Measurements from ENCODE around the gene FOXP1.

Gene FOXP1

GRCh38 chr3:71268462-71268999 lies 315.0 kb downstream of the FOXP1 start:
- TF ChIP-seq CTCF (IDR thresholded peaks at IDR 0.05), result no peak
- Histone ChIP-seq H3K36me3 (ENCODE audit: control insufficient read depth, insufficient read depth, low read length) (no peaks in the 10 kb centered on the region), H3K9me3 (ENCODE audit: control insufficient read depth, low read length) (no peaks in the 10 kb centered on the region), H3K4me3 (ENCODE audit: low read depth, low read length) (no peak overlapping the region), H3K4me2 (ENCODE audit: low read length) (no peak overlapping the region), H3K27ac (no peak overlapping the region), H3K9ac (no peak overlapping the region), H3K4me1 (peaks cover 14% of the 10 kb centered on the region), H3K27me3 (ENCODE audit: control insufficient read depth, insufficient read depth, low read length) (no peaks in the 10 kb centered on the region), H3K79me2 (no peaks in the 10 kb centered on the region), H2AFZ (no peak overlapping the region)

GRCh38 chr3:71266875-71267274 lies 316.7 kb downstream of the FOXP1 start:
- Histone ChIP-seq H3K27ac (no peak overlapping the region), H3K27me3 (ENCODE audit: control insufficient read depth, insufficient read depth, low read length) (no peaks in the 10 kb centered on the region)

GRCh38 chr3:71265365-71265915 lies 318.1 kb downstream of the FOXP1 start:
- Histone ChIP-seq H2AFZ (no peak overlapping the region), H3K27ac (peak overlapping the region; percentile 9), H3K79me2 (peaks cover 3% of the 10 kb centered on the region), H3K36me3 (ENCODE audit: control insufficient read depth, insufficient read depth, low read length) (no peaks in the 10 kb centered on the region), H3K9me3 (ENCODE audit: control insufficient read depth, low read length) (no peaks in the 10 kb centered on the region), H3K4me1 (peaks cover 18% of the 10 kb centered on the region), H3K4me2 (ENCODE audit: low read length) (no peak overlapping the region), H3K9ac (no peak overlapping the region), H3K27me3 (ENCODE audit: control insufficient read depth, insufficient read depth, low read length) (no peaks in the 10 kb centered on the region), H3K4me3 (ENCODE audit: low read depth, low read length) (no peak overlapping the region)
- no peak for TF ChIP-seq CTCF (IDR thresholded peaks at IDR 0.05)

More at GRCh38 chr3:71266875-71267274, 316.7 kb downstream of the FOXP1 start:
- no peaks in the 10 kb centered on the region for H3K9me3 ChIP-seq (ENCODE audit: control insufficient read depth, low read length)
- no peak for TF ChIP-seq CTCF (IDR thresholded peaks at IDR 0.05)
- no peaks in the 10 kb centered on the region for H3K36me3 ChIP-seq (ENCODE audit: control insufficient read depth, insufficient read depth, low read length)
- peaks cover 18% of the 10 kb centered on the region for H3K4me1 ChIP-seq
- H3K4me2 ChIP-seq (ENCODE audit: low read length), result no peak overlapping the region
- H2AFZ ChIP-seq, result no peak overlapping the region
- no peak overlapping the region for H3K9ac ChIP-seq
- H3K79me2 ChIP-seq, result no peaks in the 10 kb centered on the region
- H3K4me3 ChIP-seq (ENCODE audit: low read depth, low read length), result no peak overlapping the region

GRCh38 chr3:71264840-71265239 lies 318.7 kb downstream of the FOXP1 start:
- peak overlapping the region; percentile 9 for H3K27ac ChIP-seq
- no peaks in the 10 kb centered on the region for H3K27me3 ChIP-seq (ENCODE audit: control insufficient read depth, insufficient read depth, low read length)
- no peak for TF ChIP-seq CTCF (IDR thresholded peaks at IDR 0.05)
- H3K4me3 ChIP-seq (ENCODE audit: low read depth, low read length), result no peak overlapping the region
- H3K4me1 ChIP-seq, result peaks cover 18% of the 10 kb centered on the region
- H2AFZ ChIP-seq, result no peak overlapping the region
- H3K9me3 ChIP-seq (ENCODE audit: control insufficient read depth, low read length), result no peaks in the 10 kb centered on the region
- H3K4me2 ChIP-seq (ENCODE audit: low read length), result no peak overlapping the region
- no peak overlapping the region for H3K9ac ChIP-seq
- peaks cover 3% of the 10 kb centered on the region for H3K79me2 ChIP-seq
- no peaks in the 10 kb centered on the region for H3K36me3 ChIP-seq (ENCODE audit: control insufficient read depth, insufficient read depth, low read length)

Measured in parathyroid adenoma (tissue), 2 donors.